Heart left ventricle (tissue), 16 donors: ENCODE data around the gene LAMC3. TPM values are rescaled to one million over a fixed set of nuclear protein-coding genes. Genes with fewer than 3 reads are reported as not detected.
A peak's percentile ranks its signal among the peaks of the same experiment; 100 is the strongest.

ENCODE experiments used
- ATAC-seq, 4 donors: fragments of 200-7000 bp; cut with Tn5 transposase; one replicate each; pipeline ENCODE4 v1.9.1; 2020 to 2022; ENCODE audit warnings: moderate library complexity in 4 of 4, mild to moderate bottlenecking in 3 of 4, moderate number of reproducible peaks in 1 of 4
- DNase-seq, 5 donors: peaks; one replicate each; pipeline ENCODE4 v3.0.0-alpha.2; 2020
- H3K27ac ChIP-seq, 12 donors: fragments of 200-600 bp; sonication (generic) in 4 of 12; one replicate each; pipeline versions ENCODE4 v1.5.0 to v1.8.0; 2016 to 2022; ENCODE audit warnings: mild to moderate bottlenecking in 2 of 12
- H3K27me3 ChIP-seq, 9 donors: fragments of 200-600 bp; sonication (generic) in 2 of 9; one replicate each; pipeline versions ENCODE4 v1.5.1 to v1.8.0; 2016 to 2022; ENCODE audit warnings: mild to moderate bottlenecking in 3 of 9
- H3K36me3 ChIP-seq, 9 donors: fragments of 200-600 bp; sonication (generic) in 2 of 9; one replicate each; pipeline versions ENCODE4 v1.5.0 to v1.8.0; 2018 to 2022; ENCODE audit warnings: mild to moderate bottlenecking in 2 of 9
- H3K4me1 ChIP-seq, 12 donors: fragments of 200-600 bp; sonication (generic) in 4 of 12; one replicate each; pipeline versions ENCODE4 v1.5.0 to v1.8.0; 2016 to 2022; ENCODE audit warnings: mild to moderate bottlenecking in 3 of 12
- H3K4me3 ChIP-seq, 12 donors: fragments of 200-600 bp; sonication (generic) in 4 of 12; one replicate each; pipeline versions ENCODE4 v1.5.0 to v1.8.0; 2017 to 2022; ENCODE audit warnings: mild to moderate bottlenecking in 9 of 12, moderate library complexity in 4 of 12
- H3K9me3 ChIP-seq, 12 donors: fragments of 200-600 bp; sonication (generic) in 4 of 12; one replicate each; pipeline versions ENCODE4 v1.5.0 to v1.8.0; 2016 to 2022; ENCODE audit warnings: mild to moderate bottlenecking in 1 of 12
- CTCF ChIP-seq, 12 donors: fragments of 200-600 bp; sonication (generic) in 4 of 12; IDR thresholded peaks; one replicate each; pipeline versions ENCODE4 v1.5.0 to v1.8.0; 2018 to 2022; ENCODE audit warnings: antibody characterized with exemption in 12 of 12, mild to moderate bottlenecking in 5 of 12
- POLR2A ChIP-seq, 2 donors: fragments of 450-650 bp; IDR thresholded peaks; one replicate each; pipeline ENCODE4 v1.6.1; 2017; ENCODE audit warnings: antibody characterized with exemption in 2 of 2, mild to moderate bottlenecking in 2 of 2, moderate library complexity in 2 of 2
- WGBS, 4 donors: extraction: QIAGEN DNeasy Blood & Tissue Kit in 2 of 4; methylation state at CpG; one replicate each; pipeline versions ENCODE4 v1.1.5 to v1.1.7; 2013 to 2018; 5-methylcytosine and 5-hydroxymethylcytosine counted together
- intact Hi-C, 10 donors: fragments of 100-400 bp; cut with DNase I; formaldehyde crosslinking; loops; one replicate each; pipeline versions ENCODE4 v1.11.1 to v1.14.2; 2022
- polyA plus RNA-seq, 2 donors: library from polyadenylated mRNA; stranded (reverse); fragments of 200-250 nt; gene quantifications; one replicate each; pipeline ENCODE4 v1.2.3, GENCODE V29; 2013
- total RNA-seq, 9 donors: library from RNA; depleted of rRNA in 2 of 9; stranded (reverse); fragments of >200 nt in 2 of 9; fragmentation: NEBNext Ultra II Directional in 3 of 9; extraction: Animal tissue kit (Norgen Biotek cat#: 25700) in 3 of 9; gene quantifications; one replicate each; pipeline versions ENCODE4 v1.1.0 to v1.2.4, GENCODE V29; 2016 to 2023
- donor health status: ischemic (EF 13 %, LVEDD 7.1; RV severe dilation, severe dysfunction).
- donor health status: healthy with polysubstance abuse.
- donor health status: DM: no; HTN: yes; CAD: no.
- donor health status: DM: no; HTN: no; CAD: no.
- donor health status: ischemic (EF 25% LVEDD 6.9; RV normal size, moderate dysfunction).
- donor health status: ischemic (EF 25% LVEDD 5.7; RV mildly dilated, moderate dysfunction).
- donor health status: healthy.
- donor health status: DM: yes; HTN: yes; CAD: no.
- donor health status: ischemic (EF 35%, LVEDD 5.7; RV mildly dilated, moderate dysfunction).
- donor health status: nonischemic (EF 11% LVEDD 7.7; RV severe dilation, severe dysfunction).
- donor health status: DM: yes; HTN: yes; CAD: no.
- donor health status: PGD.
- donor health status: ischemic (EF 29% LVEDD 5.4; RV normal size, mild dysfunction).
- donor health status: nonischemic (EF 23%, LVEDD 6.1; RV moderate dilation, normal function).

LAMC3 gene
- total and polyA plus RNA-seq, 11 donors, result 0.11 to 1.8 (median 0.67) TPM

GRCh38 chr9:131060900-131061630, 52.1 kb downstream of the LAMC3 start:
- no peak overlapping the region for H3K4me3 ChIP-seq
- DNase-seq (no peak), ATAC-seq (no peak)
- no peaks in the 10 kb centered on the region for H3K36me3 ChIP-seq
- H3K27me3 ChIP-seq, result no peaks in the 10 kb centered on the region
- intact Hi-C loops, result loop anchor here in 2 of 10 donors (10.0 kb wide), 1 partner anchor 274 kb away; no protein-coding TSS in a partner anchor
- TF ChIP-seq CTCF (IDR thresholded peaks at IDR 0.05), result no peak
- TF ChIP-seq POLR2A (IDR thresholded peaks at IDR 0.05), result no peak
- peaks cover 0 to 6% (median 0%) of the 10 kb centered on the region in 12 donors for H3K4me1 ChIP-seq
- H3K9me3 ChIP-seq, result no peaks in the 10 kb centered on the region
- WGBS, 4 donors, result 77 to 81% (median 78%) methylated on average over 18 to 21 of the region's 21 CpGs
- no peak overlapping the region for H3K27ac ChIP-seq

GRCh38 chr9:131062969-131063368, 54.0 kb downstream of the LAMC3 start:
- H3K4me3 ChIP-seq, result no peak overlapping the region
- no peaks in the 10 kb centered on the region for H3K9me3 ChIP-seq
- no peaks in the 10 kb centered on the region for H3K27me3 ChIP-seq
- no peak overlapping the region for H3K27ac ChIP-seq
- no peaks in the 10 kb centered on the region for H3K36me3 ChIP-seq
- H3K4me1 ChIP-seq, result peaks cover 0 to under 1% (median 0%) of the 10 kb centered on the region in 12 donors
- 80 to 86% (median 83%) methylated on average over 9 of the region's 9 CpGs for WGBS, 4 donors
- no peak for TF ChIP-seq CTCF (IDR thresholded peaks at IDR 0.05)
- no peak for TF ChIP-seq POLR2A (IDR thresholded peaks at IDR 0.05)
- no peak for DNase-seq
- intact Hi-C loops, result loop anchor here in 2 of 10 donors (10.0 kb wide), 1 partner anchor 272 kb away; no protein-coding TSS in a partner anchor
- ATAC-seq, result no peak

- H3K4me3 ChIP-seq, result no peak overlapping the region
- no peak overlapping the region for H3K27ac ChIP-seq
- TF ChIP-seq CTCF (IDR thresholded peaks at IDR 0.05) (no peak), POLR2A (IDR thresholded peaks at IDR 0.05) (no peak)
- no peaks in the 10 kb centered on the region for H3K27me3 ChIP-seq
- ATAC-seq (no peak), DNase-seq (peak in 1 of 5 donors; percentile 14)
- peaks cover 0 to 10% (median 0%) of the 10 kb centered on the region in 12 donors for H3K4me1 ChIP-seq
- intact Hi-C loops, result loop anchor here in 2 of 10 donors (5.0 to 10.0 kb wide), 2 partner anchors 57 to 269 kb away; no protein-coding TSS in a partner anchor
- WGBS, 4 donors, result 90 to 94% (median 94%) methylated on average over 7 of the region's 7 CpGs
- no peaks in the 10 kb centered on the region for H3K36me3 ChIP-seq
- H3K9me3 ChIP-seq, result no peaks in the 10 kb centered on the region
Observed at GRCh38 chr9:131065599-131065998, 56.6 kb downstream of the LAMC3 start.

GRCh38 chr9:131067625-131068024, 58.7 kb downstream of the LAMC3 start:
- no peak for TF ChIP-seq CTCF (IDR thresholded peaks at IDR 0.05)
- no peaks in the 10 kb centered on the region for H3K36me3 ChIP-seq
- WGBS, 4 donors, result 66 to 85% (median 75%) methylated on average over 5 to 9 of the region's 9 CpGs

More at GRCh38 chr9:131067625-131068024, 58.7 kb downstream of the LAMC3 start:
- H3K9me3 ChIP-seq, result no peaks in the 10 kb centered on the region
- DNase-seq (no peak), ATAC-seq (no peak)
- no peak overlapping the region for H3K27ac ChIP-seq
- H3K27me3 ChIP-seq, result no peaks in the 10 kb centered on the region
- H3K4me1 ChIP-seq, result peaks cover 0 to 10% (median 0%) of the 10 kb centered on the region in 12 donors
- no peak overlapping the region for H3K4me3 ChIP-seq
- intact Hi-C loops, result loop anchor here in 2 of 10 donors (5.0 to 10.0 kb wide), 2 partner anchors 55 to 267 kb away; no protein-coding TSS in a partner anchor
